Fibroblast of lung (primary cell): ENCODE measurements around the gene LARP1.

Experiments
- EZH2 ChIP-seq: IDR thresholded peaks from 2 replicates; pipeline ENCODE4 v1.5.1; 2012; ENCODE audit warnings: low read length, control low read depth, mild to moderate bottlenecking; ENCODE audit errors: missing control alignments
- TF ChIP-seq, protein P1 (sequence below), 2 donors: IDR thresholded peaks in 1 of 2; conservative IDR thresholded peaks in 1 of 2; 1 replicate in 1 of 2; 2 replicates in 1 of 2; pipeline ENCODE4 v1.5.1; 2011 to 2012; ENCODE audit warnings: low read length in 2 of 2, control low read depth in 1 of 2, inconsistent platforms in 1 of 2, low read depth in 1 of 2, mild to moderate bottlenecking in 1 of 2

DNA sequence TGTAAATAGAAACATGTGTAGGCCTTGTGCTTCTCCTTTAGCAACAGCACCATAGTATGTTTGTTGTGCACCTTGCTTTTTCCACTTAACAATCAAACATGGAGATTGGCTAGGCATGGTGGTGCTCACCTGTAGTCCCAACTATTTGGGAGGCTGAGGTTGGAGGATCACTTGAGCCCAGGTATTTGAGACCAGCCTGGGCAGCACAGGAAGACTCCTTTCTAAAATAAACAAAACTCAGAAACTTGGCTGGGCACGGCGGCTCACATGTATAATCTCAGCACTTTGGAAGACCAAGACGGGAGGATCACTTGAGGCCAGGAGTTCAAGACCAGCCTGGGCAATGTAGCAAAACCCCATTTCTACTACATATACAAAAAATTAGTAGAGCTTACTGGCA, 96.2 kb downstream of the LARP1 start:
- TF ChIP-seq, protein P1, sequence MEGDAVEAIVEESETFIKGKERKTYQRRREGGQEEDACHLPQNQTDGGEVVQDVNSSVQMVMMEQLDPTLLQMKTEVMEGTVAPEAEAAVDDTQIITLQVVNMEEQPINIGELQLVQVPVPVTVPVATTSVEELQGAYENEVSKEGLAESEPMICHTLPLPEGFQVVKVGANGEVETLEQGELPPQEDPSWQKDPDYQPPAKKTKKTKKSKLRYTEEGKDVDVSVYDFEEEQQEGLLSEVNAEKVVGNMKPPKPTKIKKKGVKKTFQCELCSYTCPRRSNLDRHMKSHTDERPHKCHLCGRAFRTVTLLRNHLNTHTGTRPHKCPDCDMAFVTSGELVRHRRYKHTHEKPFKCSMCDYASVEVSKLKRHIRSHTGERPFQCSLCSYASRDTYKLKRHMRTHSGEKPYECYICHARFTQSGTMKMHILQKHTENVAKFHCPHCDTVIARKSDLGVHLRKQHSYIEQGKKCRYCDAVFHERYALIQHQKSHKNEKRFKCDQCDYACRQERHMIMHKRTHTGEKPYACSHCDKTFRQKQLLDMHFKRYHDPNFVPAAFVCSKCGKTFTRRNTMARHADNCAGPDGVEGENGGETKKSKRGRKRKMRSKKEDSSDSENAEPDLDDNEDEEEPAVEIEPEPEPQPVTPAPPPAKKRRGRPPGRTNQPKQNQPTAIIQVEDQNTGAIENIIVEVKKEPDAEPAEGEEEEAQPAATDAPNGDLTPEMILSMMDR (conservative IDR thresholded peaks at IDR 0.05 in 1 of 2, IDR thresholded peaks at IDR 0.05 in 1 of 2; ENCODE audit: low read depth in 1 of 2, low read length in 2 of 2), result no peak
- TF ChIP-seq EZH2, result no peak
